NOMO-1 treated with DMSO at 0.1 percent for 48 hours (cell line): Measurements from ENCODE around the gene BFSP1.

Experiments
- DNase-seq: peaks from one replicate; lab custom pipeline; 2025; ENCODE audit not compliant: unreplicated experiment; lab: John Stamatoyannopoulos, UW

Gene BFSP1

GRCh38 chr20:17500271-17500670 lies 30.9 kb downstream of the BFSP1 start:
- no peak for DNase-seq

GRCh38 chr20:17499041-17499440 lies 32.1 kb downstream of the BFSP1 start:
- DNase-seq = no peak

- no peak for DNase-seq
These were observed 32.5 kb downstream of the BFSP1 start for GRCh38 chr20:17498641-17499040.

DNA sequence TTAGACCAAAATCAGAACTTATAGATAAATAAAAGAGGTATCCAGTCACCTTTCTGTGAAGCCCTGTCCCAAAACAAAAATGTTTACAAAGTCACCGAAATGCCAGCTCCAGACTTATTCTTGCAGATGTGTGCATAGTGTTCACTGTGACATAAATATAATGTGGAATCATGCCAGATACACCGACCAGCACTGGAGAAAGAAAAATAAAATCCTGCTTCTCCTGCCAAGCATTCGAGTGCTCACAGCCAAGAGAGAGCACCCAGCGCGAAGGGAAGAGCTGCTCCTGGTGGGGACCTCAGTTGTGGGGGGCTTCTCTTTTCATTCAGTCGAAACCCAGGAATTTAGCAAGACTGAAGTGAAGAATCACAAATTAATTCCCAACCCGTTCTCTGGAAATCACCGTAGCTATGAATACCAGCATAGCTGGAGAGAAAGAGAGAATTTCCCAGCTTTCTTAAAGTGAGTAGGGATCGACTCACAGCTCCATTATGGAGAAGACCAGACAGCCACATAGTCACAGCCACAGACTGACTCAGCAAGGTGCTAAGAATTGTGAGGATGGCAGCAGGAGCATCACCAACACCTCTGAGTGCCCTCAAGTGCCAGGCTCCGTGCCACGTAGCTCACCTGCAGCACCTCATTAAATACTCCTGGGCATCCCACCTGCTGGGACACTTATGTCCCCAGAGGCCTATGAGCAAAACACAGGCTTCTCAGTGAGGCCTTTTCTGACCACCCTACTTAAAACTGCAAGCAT lies 33.2 kb downstream of the BFSP1 start:
- DNase-seq = no peak

- DNase-seq = no peak
These were observed 35.4 kb downstream of the BFSP1 start for GRCh38 chr20:17495826-17496225.

GRCh38 chr20:17494201-17494600 lies 37.0 kb downstream of the BFSP1 start:
- no peak for DNase-seq

DNA sequence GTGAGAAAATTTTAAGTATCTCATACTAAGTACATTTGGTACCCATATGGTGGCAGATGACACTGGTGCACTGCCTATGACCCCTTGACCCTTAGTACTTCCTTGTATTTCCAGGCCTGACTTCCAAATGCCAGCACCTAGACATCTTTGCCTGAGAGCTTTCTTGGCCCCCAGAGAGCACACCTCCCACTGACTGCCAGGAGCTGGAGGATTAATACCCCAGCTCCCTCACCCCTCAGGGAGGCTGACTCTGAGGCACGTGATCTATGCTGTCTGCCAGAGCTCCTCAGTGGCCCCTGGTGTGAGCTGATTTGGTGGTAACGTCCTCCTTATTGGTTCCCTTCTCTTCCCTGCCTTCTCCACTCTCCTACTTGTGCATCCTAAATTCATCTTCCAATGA lies 38.0 kb downstream of the BFSP1 start:
- no peak for DNase-seq

DNA sequence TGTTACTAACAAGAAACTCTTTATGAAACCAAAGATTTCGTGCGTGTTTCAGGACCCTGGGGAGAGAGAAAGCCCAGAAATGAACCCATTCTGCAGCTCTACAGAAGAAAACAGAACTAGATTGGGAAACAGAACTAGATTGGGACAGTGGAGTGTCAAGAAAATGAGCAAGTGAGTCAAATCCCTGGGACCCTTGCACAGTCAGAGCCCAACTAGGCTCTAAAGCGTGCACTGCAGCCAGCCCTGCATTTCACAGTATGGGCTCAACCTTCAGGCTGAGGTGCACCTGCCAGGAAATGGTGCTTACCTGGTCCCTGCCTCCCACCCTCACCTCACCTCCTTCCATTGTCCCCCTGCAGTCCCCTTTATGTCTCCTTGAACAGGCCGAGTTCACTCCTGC lies 39.7 kb downstream of the BFSP1 start:
- DNase-seq = no peak

- DNase-seq = no peak
These were observed 40.1 kb downstream of the BFSP1 start for GRCh38 chr20:17491041-17491440.

- no peak for DNase-seq
These were observed 40.7 kb downstream of the BFSP1 start for GRCh38 chr20:17490501-17490900.

DNA sequence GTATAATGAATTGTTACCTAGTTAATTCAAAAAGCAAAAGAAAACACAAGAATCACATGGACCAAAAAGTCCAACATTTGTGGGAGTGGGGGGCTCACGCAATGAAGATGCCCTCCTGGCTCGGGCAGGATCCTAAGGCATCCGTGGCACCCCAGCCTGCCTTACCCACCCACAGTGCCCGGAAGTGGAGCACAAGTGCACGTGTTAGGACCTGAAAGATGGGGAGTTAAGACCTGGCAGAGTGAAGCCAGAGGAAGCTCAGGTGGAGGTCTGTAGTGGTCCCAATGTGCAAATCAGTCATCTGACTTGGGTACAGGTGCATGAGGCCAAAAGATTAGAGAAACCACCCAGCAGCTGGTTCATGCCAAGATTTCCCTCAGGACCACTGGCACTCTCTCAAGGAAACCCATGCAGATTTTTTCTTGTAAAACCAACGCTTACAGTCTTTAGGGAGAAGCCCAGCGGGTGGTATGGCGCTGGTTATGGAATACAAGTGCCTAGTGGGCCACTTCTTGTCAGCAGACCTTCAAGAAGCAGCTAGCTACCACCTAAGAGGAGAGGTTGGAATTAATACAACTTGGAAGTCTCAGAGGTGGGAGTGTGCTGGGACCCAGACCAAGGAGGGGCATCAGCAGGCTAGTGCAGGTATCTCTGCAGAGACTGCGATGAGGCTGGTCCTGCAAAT lies 42.1 kb downstream of the BFSP1 start:
- DNase-seq = no peak

GRCh38 chr20:17485017-17485416 lies 46.2 kb downstream of the BFSP1 start:
- DNase-seq = no peak

DNA sequence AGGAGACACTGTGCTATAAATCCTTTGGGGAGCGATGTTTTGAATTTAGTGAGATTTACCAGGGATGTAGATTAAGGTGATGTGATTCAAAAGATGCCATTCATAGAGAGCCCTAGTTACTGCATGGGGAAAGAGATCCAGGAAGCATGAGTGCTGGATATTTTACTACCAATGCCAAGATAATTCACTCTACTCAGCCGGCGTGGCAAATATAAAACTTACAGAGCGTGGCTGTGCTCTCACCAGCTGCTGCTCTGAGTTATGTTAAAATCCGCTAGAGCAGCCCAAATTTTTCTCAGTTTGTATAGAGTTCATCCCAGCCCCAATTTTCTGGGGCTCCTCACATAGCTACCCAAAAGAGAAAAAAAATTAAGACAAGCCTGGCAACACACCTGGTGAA lies 48.6 kb downstream of the BFSP1 start:
- DNase-seq = no peak

GRCh38 chr20:17481661-17482060 lies 49.5 kb downstream of the BFSP1 start:
- DNase-seq = no peak

GRCh38 chr20:17480696-17481095 lies 50.5 kb downstream of the BFSP1 start:
- no peak for DNase-seq

- no peak for DNase-seq
These were observed 52.0 kb downstream of the BFSP1 start for GRCh38 chr20:17479063-17479657.

GRCh38 chr20:17473659-17474058 lies 57.5 kb downstream of the BFSP1 start:
- DNase-seq = no peak

GRCh38 chr20:17471606-17472187 lies 59.5 kb downstream of the BFSP1 start:
- no peak for DNase-seq

DNA sequence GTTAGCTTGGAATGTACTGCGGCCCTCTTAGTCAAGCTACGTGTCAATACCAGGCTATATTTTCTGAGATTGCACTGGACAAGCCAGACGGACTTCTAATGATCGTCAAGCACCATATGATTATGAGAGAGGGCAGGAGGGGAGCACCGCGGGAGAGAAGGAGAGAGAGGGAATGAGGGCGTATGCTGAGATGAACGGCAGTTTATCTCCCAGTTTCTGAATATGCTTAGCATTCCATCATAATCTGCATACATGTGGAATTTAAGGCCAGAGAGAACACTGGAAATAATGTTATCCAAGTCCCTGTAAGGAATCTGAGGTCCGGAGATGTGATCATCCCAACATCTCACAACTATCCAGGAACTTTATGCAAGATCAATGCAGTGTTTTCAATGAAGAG lies 60.2 kb downstream of the BFSP1 start:
- no peak for DNase-seq

DNA sequence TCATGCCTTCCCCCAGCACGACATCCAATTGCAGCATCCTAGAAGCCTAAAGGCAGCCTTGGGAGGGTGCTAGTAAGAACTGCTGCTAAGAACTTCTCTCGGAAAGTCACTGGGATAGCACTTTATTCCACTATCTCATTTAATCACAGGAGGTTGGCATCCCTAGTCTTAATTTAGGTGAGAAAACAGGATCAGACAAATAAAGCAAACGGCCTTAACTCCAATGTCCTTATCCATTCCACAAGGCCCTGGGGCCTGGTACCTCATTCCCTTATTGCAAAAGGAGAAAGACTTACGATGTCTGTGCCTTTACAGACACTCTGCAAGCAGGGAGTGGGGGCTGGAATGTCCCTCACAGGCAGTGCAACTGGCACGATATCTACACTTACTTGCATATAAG lies 60.7 kb downstream of the BFSP1 start:
- no peak for DNase-seq

- no peak for DNase-seq
These were observed 61.7 kb downstream of the BFSP1 start for GRCh38 chr20:17469246-17470030.
